Medulla oblongata (tissue), 1 donor: ENCODE results near the gene SRR.
A peak's percentile ranks its signal among the peaks of the same experiment; 100 is the strongest.

Source experiments
- DNase-seq: peaks from one replicate; pipeline ENCODE4 v3.0.0-alpha.2; 2015; ENCODE audit errors: extremely low spot score

The SRR gene

DNA sequence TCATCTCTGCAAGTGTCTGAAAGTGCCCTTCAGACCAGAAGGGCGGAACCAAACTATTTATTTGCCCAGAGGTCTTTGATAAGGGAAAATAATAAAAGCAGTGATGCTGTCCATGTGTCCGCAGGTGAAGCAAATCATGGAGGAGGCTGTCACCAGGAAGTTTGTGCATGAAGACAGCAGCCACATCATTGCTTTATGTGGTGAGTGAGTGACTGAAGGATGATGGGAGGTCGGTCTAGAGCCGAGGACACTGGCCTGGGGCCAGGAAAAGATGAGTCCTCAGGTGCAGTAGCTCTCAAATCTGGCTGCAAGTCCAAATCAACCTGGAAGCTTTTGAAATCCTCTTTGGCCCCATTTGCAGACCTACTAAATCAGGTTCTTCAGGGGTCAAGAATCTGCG is 39.7 kb downstream of the SRR start:
- DNase-seq, result no peak

GRCh38 chr17:2344528-2344927 is 40.8 kb downstream of the SRR start:
- DNase-seq, result no peak

DNA sequence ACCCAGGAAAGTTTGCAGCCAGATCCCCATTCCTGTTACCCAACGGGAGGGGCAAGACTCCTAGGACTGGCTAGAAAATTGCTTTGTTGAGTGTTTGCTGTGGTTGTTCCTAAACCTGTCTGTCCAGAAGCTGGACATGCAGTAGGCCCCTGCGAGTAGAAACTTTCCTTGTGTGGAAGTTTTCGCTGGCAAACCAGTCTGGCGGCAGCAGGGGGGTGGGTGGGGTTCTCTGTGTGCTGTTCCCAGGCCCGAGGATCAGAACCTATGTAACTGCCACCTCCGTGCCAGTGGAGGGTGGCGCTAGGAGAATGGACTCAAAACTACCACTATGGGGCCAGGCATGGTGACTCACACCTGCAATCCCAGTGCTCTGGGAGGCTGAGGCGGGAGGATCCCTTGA is 42.7 kb downstream of the SRR start:
- no peak for DNase-seq

GRCh38 chr17:2347805-2348685 is 44.3 kb downstream of the SRR start:
- DNase-seq, result peak; percentile 75

- no peak for DNase-seq
These were observed 47.5 kb downstream of the SRR start for GRCh38 chr17:2351269-2351668.

DNA sequence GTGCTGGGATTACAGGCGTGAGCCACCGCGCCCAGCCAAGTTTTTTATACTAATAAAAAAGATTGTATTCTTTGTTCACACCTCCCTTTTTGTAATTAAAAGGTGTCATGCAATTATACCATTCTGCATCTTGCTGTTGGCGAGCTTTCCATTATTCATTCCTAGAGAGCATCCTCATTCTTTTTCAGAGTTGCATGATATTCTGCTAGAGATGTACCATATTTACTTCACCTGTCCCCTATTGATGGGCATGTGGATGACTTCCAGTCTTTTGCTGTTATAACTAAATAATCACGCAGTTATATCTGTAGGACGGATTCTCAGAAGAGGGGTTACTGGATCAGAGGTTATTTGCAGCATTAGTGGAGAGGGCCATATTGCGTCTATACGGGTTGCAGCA is 50.6 kb downstream of the SRR start:
- DNase-seq, result no peak

DNA sequence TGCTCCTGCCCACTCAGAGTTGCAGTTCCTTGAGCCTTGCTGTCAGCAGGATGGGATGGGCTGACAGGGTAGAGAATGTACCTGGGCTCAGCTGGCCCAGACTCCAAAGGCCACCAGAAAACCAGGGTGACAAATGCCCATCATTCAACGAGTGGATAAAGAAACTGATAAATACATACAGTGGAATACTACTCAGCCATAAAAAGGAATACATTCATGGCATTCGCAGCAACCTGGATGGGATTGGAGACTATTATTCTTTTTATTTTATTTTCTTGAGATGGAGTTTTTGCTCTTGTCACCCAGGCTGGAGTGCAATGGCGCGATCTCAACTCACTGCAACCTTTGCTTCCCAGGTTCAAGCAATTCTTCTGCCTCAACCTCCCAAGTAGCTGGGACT is 53.5 kb downstream of the SRR start:
- no peak for DNase-seq

DNA sequence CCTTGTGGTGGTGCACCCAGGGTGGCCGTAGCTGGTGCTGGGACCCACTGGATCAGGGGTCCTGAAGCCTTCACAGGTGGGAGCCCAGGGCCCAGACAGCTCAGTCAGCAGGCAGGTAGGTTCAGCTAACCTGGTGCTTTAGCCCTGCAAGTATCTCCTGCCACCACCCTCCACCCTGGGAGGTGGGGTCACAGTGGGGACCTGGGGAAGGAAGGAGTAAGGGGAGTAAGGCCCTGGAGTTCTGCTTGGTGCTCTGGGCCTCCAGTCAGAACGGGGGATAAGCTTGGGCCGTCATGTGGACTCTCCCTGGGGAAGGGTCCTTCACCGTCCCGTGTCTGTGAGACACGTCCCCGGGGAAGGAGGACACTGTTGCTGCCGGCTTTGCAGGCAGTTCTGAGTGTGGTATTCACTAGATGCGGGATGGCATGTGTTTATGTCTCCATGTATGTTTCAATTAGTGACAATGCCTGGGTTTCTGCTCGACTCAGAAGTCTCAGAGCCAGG is 54.2 kb downstream of the SRR start:
- DNase-seq, result no peak

DNA sequence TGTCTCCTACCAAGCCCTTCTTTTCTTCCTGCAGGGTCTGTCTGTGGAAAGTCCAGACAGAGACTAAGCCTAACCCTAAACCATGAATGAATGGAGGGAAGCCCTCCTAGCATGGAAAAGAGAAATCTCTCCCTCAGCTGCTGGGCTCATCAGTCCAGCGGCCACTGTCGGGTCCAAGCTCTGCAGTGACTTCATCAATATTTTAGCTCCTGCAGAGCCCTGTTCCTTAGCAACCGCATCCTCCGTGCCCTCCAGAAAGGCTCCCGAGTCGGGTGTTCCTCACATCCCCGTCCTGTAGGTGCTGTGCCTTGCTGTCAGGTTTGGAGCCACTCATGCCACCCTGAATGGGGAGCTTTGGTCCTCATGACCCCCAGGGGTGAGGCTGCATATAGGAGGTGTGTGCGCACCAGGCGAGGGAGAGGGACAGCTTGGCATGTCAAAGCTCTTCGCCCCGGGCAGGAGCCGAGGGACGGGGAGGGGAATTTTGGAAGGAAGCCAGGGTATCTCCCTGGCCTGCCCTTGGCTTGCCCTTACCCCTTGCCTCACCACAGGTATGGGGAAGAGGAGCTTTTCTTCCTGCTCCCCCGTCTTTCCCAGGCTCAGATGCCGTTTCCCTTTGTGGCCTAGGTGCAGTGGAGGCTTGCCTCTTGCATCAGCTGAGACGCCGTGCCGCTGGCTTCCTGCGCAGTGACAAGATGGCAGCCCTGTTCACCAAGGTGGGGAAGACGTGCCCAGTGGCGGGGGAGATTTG is 57.4 kb downstream of the SRR start:
- DNase-seq, result no peak

DNA sequence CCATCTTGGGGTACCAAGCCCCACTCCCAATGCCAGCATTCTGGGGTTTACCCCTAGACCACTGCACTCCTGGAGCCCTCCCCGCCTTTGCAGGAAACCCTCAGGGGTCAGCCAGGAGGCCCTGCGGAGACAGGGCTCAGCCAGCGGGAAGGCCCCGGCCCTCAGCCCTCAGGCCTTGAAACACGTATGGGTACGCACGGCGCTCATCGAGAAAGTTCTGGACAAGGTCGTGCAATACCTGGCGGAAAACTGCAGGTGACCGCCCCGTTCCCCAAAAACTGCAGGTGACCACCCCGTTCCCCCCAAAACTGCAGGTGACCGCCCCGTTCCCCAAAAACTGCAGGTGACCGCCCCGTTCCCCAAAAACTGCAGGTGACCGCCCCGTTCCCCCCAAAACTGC is 58.3 kb downstream of the SRR start:
- no peak for DNase-seq

DNA sequence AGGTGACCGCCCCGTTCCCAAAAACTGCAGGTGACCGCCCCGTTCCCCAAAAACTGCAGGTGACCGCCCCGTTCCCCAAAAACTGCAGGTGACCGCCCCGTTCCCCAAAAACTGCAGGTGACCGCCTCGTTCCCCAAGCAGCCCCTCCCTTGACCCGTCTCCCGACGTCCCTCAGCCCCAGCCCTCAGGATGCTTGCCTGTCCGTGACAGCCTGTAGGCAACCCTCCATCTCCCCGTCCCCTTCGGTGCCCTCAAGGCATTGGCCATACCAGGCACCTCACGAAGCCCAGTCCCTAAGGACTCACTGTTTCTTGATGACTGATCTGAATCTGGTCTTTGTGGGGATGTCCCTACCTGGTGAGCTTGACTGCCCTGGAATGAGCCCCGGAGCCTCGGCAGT is 58.7 kb downstream of the SRR start:
- no peak for DNase-seq

DNA sequence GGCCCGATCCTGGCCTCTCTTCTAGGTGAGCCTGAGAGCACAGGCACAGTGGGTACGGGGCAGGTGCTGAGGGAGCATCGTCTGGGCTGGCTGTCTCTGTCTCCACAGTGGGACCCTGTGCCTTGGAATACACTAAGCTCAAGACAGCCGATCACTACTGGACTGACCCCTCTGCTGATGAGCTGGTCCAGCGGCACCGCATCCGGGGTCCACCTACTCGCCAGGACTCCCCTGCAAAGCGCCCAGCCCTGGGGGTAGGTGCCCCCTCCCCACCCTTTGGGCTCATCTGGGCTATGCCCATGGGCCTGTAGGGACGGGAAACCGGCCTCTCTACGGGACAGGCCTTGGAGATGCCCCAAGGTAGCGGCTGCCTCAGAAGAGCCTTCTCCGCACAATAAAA is 59.1 kb downstream of the SRR start:
- no peak for DNase-seq

GRCh38 chr17:2363318-2363717 is 59.6 kb downstream of the SRR start:
- DNase-seq, result no peak

DNA sequence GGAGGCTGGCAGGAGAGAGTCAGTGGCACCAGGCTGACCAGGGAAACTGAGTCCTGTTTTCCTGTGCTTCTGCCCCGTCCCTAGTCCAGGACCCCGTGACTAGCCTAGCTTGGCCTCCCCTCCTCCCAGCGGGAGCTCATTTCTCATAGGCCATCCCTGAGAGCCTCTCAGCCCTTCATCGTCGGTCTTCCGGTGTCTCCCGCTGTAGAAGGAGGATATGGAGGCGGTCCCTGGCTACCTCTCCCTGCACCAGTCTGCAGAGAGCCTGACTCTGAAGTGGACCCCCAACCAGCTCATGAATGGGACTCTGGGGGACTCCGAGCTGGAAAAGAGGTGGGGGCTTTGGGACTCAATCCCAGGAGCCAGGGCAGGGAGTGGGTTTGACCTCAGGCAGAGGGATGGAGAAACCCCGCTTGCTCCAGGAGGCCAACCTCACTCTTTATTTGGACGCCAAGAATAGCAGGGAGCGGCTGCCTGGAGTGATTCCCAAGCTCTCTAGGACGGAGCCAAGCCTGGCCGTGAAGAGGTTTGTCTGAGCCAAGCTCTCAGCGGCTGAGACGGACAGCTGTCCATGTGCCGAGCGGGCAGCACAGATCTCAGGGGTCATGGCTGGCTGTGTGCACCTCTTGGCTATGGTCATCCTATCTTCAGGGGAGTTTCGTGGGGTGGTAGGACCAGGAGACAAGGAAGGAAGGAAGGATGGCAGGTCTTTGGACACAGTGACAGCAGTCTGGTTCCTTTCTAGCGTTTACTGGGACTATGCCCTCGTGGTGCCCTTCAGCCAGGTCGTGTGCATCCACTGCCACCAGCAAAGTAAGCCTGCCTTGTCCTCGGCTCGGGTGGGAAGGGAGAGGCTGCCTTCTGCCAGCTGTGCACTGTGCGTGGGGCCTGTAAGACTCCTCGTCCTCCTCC is 60.4 kb downstream of the SRR start:
- DNase-seq, result peak; percentile 40

- no peak for DNase-seq
These were observed 61.0 kb downstream of the SRR start for GRCh38 chr17:2364763-2365116.

DNA sequence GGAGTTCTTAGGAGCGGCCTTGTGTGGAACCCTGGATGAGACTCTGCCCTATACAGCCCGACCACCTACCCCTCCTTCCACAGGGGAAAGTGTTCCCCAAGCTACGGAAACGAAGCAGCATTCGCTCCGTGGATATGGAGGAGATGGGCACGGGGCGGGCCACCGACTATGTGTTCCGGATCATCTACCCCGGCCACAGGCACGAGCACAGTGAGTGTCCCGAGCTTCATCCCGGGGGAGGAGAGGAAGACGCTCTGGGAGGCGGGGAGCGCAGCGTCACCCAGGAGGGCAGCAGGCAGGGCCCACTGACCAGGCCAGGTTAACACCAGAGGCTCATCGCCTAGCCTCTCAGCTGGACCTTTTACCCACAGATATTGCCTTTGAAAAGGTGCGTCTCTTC is 61.4 kb downstream of the SRR start:
- no peak for DNase-seq

DNA sequence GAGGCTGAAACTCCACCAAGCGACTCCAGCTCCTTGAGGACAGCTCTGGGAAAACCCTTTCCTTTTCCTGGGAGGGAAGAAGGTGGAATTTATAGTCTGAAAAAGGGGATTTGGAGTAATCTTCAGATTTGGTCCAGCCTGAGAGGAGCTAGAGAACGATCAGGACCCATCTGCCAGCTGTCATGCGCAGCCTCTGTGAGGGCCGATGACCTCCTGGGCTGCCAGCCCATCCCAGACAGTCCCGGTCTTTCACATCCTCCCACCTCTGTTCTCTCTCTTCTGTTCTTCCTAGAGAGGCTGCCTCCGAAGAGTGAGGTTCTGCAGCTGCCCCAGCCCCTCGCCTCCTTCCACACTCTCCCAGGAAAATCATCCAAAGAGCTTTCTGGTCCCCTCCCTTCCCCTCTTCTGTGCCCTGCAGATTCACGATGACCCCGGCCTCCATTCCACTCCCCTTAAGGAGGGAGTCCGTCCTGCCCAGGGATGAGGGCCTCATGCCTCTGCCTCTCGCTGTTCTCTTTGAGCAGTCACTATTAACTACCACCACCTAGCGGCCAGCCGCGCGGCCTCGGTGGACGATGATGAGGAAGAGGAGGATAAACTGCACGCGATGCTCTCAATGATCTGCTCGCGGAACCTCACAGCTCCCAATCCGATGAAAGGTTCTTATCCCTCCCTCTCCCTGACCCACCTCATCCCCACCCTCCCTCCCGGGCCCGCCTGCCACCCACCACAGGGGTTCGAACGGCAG is 63.2 kb downstream of the SRR start:
- no peak for DNase-seq

DNA sequence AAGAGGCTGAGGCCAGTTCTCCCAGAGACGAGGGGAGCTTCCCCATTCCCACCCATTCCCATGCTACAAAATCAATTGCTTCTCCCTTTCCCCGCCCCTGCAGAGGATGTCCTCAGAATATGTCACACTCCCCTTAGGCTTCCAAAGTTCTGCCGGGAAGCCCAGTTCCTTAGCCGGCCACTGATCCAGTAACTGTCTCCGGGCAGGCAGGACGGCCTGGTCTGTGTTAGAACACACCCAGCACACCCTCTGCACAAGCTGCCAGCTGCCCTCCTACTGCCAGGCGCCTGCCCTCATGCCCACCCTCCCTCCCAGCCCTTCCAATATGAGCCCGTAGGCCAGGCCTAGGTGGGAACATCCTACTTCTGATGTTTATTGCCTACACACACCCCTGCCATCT is 64.6 kb downstream of the SRR start:
- DNase-seq, result no peak

GRCh38 chr17:2369039-2369438 is 65.3 kb downstream of the SRR start:
- no peak for DNase-seq

GRCh38 chr17:2369551-2370210 is 65.9 kb downstream of the SRR start:
- DNase-seq, result no peak

DNA sequence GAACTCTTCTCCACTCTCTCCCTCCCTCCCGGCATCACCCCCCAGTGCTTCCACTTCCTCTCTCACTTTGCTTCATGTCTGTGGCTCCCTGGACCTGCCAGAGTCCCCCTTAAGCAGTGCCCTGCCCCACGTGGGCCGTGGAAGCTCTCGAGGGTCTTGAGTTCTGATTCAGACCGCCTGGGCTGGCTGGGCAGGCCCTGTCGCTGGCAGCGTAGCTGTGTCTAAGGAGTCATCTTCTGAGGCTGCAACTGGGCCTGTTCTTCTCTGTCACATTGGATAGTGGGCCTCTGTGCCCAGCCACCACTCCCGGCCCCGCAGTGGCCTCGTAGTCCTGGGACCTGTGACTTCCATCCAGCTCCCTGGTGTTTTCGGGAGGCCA is 66.5 kb downstream of the SRR start:
- no peak for DNase-seq
